ENCODE measurements around the gene FADD. TPM values are rescaled to one million over a fixed set of nuclear protein-coding genes. Genes with fewer than 3 reads are reported as not detected.

Gene FADD
- total RNA-seq, 4 donors from 2014 or later, result 23.9 to 34.5 (median 25.1) TPM

DNA sequence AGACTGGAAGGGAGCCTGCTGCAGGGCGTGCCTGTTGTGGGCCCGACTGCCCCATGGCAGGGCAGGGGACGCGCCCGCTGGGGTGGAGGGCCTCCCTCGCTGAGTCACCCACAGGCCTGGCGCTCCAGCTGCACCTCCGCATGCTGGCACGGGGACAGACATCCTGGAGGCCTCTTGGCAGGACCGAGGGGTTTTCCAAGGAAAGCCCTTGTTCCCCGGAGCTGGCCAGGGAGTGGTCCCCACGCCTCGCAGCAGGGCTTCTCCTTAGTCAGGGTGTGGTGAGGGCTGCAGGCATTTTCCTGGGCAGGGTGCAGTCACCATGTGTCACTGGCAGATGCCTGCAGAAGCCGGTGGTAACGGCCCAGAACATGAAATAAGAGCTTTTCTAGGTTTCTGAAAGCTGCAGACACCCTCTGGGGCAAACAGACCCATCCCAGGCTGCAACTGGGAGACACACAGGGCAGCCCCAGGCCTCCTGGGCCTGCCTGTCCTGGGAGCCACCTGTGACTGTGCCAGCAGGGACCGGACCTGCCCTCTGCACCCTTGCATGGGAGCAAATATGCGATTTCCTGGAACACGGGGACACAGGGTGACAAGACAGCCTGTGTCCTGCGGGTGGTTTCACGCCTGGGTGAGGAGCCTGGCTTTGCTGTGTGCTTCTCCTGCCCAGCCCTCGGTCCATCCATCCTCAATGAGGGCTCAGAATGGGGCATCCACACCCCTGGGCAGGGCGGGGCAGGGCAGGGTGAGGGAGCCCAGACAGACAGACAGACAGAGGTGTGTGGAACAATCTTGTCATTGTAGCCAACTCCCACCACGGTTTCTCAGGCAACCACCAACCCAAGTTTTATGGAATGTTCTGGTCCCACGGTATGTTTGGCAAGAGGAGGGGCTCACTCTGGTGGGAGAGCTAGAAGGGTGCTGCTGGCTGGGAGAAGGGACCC lies 43.2 kb upstream of the FADD start:
- WGBS, 2 donors, result 72 to 75% methylated on average over 15 to 24 of the region's 24 CpGs
- Histone ChIP-seq H3K4me1 (no peaks in the 10 kb centered on the region), H3K36me3 (no peaks in the 10 kb centered on the region), H3K27me3 (no peaks in the 10 kb centered on the region), H3K9me3 (no peaks in the 10 kb centered on the region), H3K4me3 (no peak overlapping the region), H3K27ac (no peak overlapping the region)
- no peak for DNase-seq (ENCODE audit: low spot score in 2 of 2)
- TF ChIP-seq POLR2A (IDR thresholded peaks at IDR 0.05) (no peak), EP300 (IDR thresholded peaks at IDR 0.05) (no peak)
- TF ChIP-seq, protein P1, sequence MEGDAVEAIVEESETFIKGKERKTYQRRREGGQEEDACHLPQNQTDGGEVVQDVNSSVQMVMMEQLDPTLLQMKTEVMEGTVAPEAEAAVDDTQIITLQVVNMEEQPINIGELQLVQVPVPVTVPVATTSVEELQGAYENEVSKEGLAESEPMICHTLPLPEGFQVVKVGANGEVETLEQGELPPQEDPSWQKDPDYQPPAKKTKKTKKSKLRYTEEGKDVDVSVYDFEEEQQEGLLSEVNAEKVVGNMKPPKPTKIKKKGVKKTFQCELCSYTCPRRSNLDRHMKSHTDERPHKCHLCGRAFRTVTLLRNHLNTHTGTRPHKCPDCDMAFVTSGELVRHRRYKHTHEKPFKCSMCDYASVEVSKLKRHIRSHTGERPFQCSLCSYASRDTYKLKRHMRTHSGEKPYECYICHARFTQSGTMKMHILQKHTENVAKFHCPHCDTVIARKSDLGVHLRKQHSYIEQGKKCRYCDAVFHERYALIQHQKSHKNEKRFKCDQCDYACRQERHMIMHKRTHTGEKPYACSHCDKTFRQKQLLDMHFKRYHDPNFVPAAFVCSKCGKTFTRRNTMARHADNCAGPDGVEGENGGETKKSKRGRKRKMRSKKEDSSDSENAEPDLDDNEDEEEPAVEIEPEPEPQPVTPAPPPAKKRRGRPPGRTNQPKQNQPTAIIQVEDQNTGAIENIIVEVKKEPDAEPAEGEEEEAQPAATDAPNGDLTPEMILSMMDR (IDR thresholded peaks at IDR 0.05), result no peak

DNA sequence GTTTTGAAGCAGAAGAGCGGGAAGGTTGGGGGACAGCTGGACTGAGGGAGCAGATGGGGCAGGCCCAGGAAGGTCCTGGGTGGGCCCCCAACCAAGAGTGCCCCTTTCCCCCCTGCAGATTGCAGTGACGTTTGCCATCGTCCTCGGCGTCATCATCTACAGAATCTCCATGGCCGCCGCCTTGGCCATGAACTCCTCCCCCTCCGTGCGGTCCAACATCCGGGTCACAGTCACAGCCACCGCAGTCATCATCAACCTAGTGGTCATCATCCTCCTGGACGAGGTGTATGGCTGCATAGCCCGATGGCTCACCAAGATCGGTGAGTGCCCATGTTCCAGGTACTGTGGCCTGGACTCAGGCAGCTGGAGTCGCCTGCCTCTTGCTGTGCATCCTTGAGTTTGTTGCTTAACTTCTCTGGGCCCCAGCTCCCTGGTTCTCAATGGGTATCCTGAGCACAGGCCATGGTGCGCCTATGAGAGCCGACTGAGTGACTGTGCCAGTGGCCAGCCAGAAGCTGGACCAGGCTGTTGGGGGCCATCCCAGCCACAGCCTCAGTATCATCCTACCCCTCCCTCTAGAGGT lies 42.0 kb upstream of the FADD start:
- no peak for DNase-seq (ENCODE audit: low spot score in 2 of 2)
- no peak for TF ChIP-seq EP300 (IDR thresholded peaks at IDR 0.05)
- no peak for TF ChIP-seq POLR2A (IDR thresholded peaks at IDR 0.05)
- TF ChIP-seq, protein P1 (IDR thresholded peaks at IDR 0.05), result no peak

DNA sequence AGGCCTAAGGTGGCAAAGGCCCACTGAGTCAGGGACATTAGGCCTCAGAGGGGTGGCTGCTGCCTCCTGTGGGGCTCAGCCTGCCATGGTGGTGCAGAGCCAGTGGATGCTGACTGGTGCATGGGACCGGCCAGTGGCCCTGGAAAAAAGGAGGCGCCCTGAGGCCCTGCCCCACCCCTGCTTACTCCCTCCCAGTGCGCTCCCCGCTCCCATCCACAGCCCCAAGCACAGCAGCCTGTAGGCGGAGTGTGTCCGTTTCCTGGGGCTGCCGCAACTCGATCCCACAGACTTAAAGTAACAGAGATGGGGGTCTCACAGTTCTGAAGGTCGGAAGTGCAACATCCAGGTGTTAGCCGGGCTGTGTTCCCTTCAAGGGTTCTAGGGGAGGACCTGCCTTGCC lies 38.4 kb upstream of the FADD start:
- no peak overlapping the region for H3K4me3 ChIP-seq
- no peak for DNase-seq (ENCODE audit: low spot score in 2 of 2)
- H3K4me1 ChIP-seq, result no peaks in the 10 kb centered on the region
- WGBS, 2 donors, result 73 to 86% methylated on average over 9 to 10 of the region's 10 CpGs
- H3K27ac ChIP-seq, result no peak overlapping the region
- no peaks in the 10 kb centered on the region for H3K9me3 ChIP-seq
- no peaks in the 10 kb centered on the region for H3K36me3 ChIP-seq
- peaks cover 0 to 6% of the 10 kb centered on the region in 2 donors for H3K27me3 ChIP-seq
- TF ChIP-seq, protein P1 (IDR thresholded peaks at IDR 0.05), result no peak
- no peak for TF ChIP-seq POLR2A (IDR thresholded peaks at IDR 0.05)
- TF ChIP-seq EP300 (IDR thresholded peaks at IDR 0.05), result no peak

More for the DNA sequence above, 42.0 kb upstream of the FADD start:
- H3K4me3 ChIP-seq, result no peak overlapping the region
- no peak overlapping the region for H3K27ac ChIP-seq
- H3K9me3 ChIP-seq, result no peaks in the 10 kb centered on the region
- no peaks in the 10 kb centered on the region for H3K36me3 ChIP-seq
- no peaks in the 10 kb centered on the region for H3K4me1 ChIP-seq
- WGBS, 2 donors, result 89 to 92% methylated on average over 13 to 17 of the region's 17 CpGs
- no peaks in the 10 kb centered on the region for H3K27me3 ChIP-seq

DNA sequence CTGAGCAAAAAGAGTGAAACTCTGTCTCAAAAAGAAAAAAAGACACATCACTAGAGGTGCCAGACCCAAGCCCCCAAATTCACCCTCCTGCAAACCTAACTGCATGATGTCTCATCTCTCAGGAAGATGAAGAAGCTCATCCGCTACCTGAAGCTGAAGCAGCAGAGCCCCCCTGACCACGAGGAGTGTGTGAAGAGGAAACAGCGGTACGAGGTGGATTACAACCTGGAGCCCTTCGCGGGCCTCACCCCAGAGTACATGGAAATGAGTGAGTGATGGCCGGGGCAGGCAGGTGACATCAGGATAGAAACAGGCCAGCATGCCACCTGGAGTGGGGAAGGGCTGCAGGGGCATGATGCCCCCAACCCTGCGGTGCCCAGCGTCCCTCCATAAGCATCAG lies 36.0 kb upstream of the FADD start:
- H3K4me3 ChIP-seq, result no peak overlapping the region
- DNase-seq (ENCODE audit: low spot score in 2 of 2), result no peak
- TF ChIP-seq, protein P1 (IDR thresholded peaks at IDR 0.05), result no peak
- TF ChIP-seq EP300 (IDR thresholded peaks at IDR 0.05), result no peak
- no peak for TF ChIP-seq POLR2A (IDR thresholded peaks at IDR 0.05)
- no peak overlapping the region for H3K27ac ChIP-seq
- WGBS, 2 donors, result 91 to 92% methylated on average over 7 to 9 of the region's 9 CpGs
- no peaks in the 10 kb centered on the region for H3K9me3 ChIP-seq
- no peaks in the 10 kb centered on the region for H3K36me3 ChIP-seq
- no peaks in the 10 kb centered on the region for H3K4me1 ChIP-seq
- peaks cover 0 to 6% of the 10 kb centered on the region in 2 donors for H3K27me3 ChIP-seq

All from tibial nerve (tissue), 4 donors.